NB4 (cell line): ENCODE measurements around the gene RAB11FIP3.

Experiments
- CTCF ChIP-seq: IDR thresholded peaks from one replicate; pipeline ENCODE4 v1.5.1; 2012; ENCODE audit warnings: low read depth, low read length
- MYC ChIP-seq: IDR thresholded peaks from 2 replicates; pipeline ENCODE4 v1.6.1; 2011; ENCODE audit warnings: low read depth, low read length

GRCh38 chr16:404971-405486 lies 20.4 kb upstream of the RAB11FIP3 start:
- TF ChIP-seq MYC = no peak
- TF ChIP-seq CTCF = no peak
